ENCODE data around the gene TRIM41.
A peak's percentile ranks its signal among the peaks of the same experiment; 100 is the strongest.
"Not testable (repeated sequence)": the region's sequence is repeated elsewhere in the genome, so short reads cannot be mapped to it uniquely, and the experiment has no call there.

The TRIM41 gene

GRCh38 chr5:181193656-181194055 is 29.4 kb upstream of the TRIM41 start:
- no peak for DNase-seq

- no peak for DNase-seq
Observed at GRCh38 chr5:181194489-181195248, 28.4 kb upstream of the TRIM41 start.

- no peak for DNase-seq
Observed at GRCh38 chr5:181195249-181195761, 27.8 kb upstream of the TRIM41 start.

- DNase-seq, result no peak
Observed at GRCh38 chr5:181197326-181197951, 25.6 kb upstream of the TRIM41 start.

- DNase-seq, result no peak
Observed at GRCh38 chr5:181198106-181198685, 24.9 kb upstream of the TRIM41 start.

GRCh38 chr5:181198905-181199519 is 24.1 kb upstream of the TRIM41 start:
- DNase-seq, result no peak

- no peak for DNase-seq
Observed at GRCh38 chr5:181199881-181200638, 23.0 kb upstream of the TRIM41 start.

GRCh38 chr5:181200816-181201215 is 22.3 kb upstream of the TRIM41 start:
- DNase-seq, result no peak

GRCh38 chr5:181203093-181203711 is 19.9 kb upstream of the TRIM41 start:
- DNase-seq, result no peak

GRCh38 chr5:181203777-181204112 is 19.3 kb upstream of the TRIM41 start:
- DNase-seq, result no peak

GRCh38 chr5:181204113-181204825 is 18.8 kb upstream of the TRIM41 start:
- DNase-seq, result no peak

- DNase-seq, result peak; percentile 31
Observed at GRCh38 chr5:181204826-181205760, 18.0 kb upstream of the TRIM41 start, which contains the start of gene TRIM7. Gene TRIM7 (minus strand): TSS chr5:181205196. CDS start chr5:181205110, 86 bp downstream.

GRCh38 chr5:181205761-181206649 is 17.1 kb upstream of the TRIM41 start:
- peak; percentile 33 for DNase-seq

- DNase-seq, result peak; percentile 94
Observed at GRCh38 chr5:181207214-181207959, 15.7 kb upstream of the TRIM41 start.

- DNase-seq, result no peak
Observed at GRCh38 chr5:181207960-181208253, 15.2 kb upstream of the TRIM41 start.

GRCh38 chr5:181209006-181209405 is 14.1 kb upstream of the TRIM41 start:
- not testable (repeated sequence) for DNase-seq

GRCh38 chr5:181210148-181210547 is 12.9 kb upstream of the TRIM41 start:
- DNase-seq, result not testable (repeated sequence)

GRCh38 chr5:181210698-181211097 is 12.4 kb upstream of the TRIM41 start:
- not testable (repeated sequence) for DNase-seq

- DNase-seq, result no peak
Observed at GRCh38 chr5:181211208-181211607, 11.9 kb upstream of the TRIM41 start.

Data from stimulated activated CD4-positive, alpha-beta T cell treated with anti-CD3 and anti-CD28 coated beads, Interleukin-12 subunit alpha, Interleukin-12 subunit beta, amount 100 ng/mL, for 4 hours (primary cell).